Measurements from ENCODE around the gene VMO1.

Gene VMO1

DNA sequence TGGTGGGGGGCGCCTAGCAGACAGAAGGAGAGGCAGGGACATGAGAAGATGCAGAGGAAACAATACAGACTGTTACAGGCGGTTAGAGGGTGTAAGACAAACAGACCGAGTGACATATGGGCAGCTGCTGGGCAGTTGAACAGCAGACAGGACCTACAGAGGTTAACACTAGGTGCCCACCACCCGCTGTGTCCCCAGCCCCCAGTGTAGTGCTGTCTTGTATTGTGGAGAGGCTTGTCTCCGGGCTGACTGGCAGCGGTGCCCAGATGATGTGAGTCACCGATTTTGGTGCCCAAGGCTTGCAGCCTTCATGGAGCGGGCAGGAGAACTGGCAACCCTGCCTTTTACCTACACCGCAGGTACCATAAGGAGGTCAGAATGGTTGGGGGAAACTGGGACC is 44.0 kb downstream of the VMO1 start:
- H3K4me3 ChIP-seq (replicated peaks; ENCODE audit: insufficient read depth, low read length) = no peak overlapping the region
- peaks cover 10% of the 10 kb centered on the region for H3K27me3 ChIP-seq (ENCODE audit: insufficient read depth, poor library complexity, severe bottlenecking)
- TF ChIP-seq, protein P1, sequence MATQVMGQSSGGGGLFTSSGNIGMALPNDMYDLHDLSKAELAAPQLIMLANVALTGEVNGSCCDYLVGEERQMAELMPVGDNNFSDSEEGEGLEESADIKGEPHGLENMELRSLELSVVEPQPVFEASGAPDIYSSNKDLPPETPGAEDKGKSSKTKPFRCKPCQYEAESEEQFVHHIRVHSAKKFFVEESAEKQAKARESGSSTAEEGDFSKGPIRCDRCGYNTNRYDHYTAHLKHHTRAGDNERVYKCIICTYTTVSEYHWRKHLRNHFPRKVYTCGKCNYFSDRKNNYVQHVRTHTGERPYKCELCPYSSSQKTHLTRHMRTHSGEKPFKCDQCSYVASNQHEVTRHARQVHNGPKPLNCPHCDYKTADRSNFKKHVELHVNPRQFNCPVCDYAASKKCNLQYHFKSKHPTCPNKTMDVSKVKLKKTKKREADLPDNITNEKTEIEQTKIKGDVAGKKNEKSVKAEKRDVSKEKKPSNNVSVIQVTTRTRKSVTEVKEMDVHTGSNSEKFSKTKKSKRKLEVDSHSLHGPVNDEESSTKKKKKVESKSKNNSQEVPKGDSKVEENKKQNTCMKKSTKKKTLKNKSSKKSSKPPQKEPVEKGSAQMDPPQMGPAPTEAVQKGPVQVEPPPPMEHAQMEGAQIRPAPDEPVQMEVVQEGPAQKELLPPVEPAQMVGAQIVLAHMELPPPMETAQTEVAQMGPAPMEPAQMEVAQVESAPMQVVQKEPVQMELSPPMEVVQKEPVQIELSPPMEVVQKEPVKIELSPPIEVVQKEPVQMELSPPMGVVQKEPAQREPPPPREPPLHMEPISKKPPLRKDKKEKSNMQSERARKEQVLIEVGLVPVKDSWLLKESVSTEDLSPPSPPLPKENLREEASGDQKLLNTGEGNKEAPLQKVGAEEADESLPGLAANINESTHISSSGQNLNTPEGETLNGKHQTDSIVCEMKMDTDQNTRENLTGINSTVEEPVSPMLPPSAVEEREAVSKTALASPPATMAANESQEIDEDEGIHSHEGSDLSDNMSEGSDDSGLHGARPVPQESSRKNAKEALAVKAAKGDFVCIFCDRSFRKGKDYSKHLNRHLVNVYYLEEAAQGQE (IDR thresholded peaks at IDR 0.05; ENCODE audit: insufficient replicate concordance, low read depth) = no peak
- TF ChIP-seq, protein P2, sequence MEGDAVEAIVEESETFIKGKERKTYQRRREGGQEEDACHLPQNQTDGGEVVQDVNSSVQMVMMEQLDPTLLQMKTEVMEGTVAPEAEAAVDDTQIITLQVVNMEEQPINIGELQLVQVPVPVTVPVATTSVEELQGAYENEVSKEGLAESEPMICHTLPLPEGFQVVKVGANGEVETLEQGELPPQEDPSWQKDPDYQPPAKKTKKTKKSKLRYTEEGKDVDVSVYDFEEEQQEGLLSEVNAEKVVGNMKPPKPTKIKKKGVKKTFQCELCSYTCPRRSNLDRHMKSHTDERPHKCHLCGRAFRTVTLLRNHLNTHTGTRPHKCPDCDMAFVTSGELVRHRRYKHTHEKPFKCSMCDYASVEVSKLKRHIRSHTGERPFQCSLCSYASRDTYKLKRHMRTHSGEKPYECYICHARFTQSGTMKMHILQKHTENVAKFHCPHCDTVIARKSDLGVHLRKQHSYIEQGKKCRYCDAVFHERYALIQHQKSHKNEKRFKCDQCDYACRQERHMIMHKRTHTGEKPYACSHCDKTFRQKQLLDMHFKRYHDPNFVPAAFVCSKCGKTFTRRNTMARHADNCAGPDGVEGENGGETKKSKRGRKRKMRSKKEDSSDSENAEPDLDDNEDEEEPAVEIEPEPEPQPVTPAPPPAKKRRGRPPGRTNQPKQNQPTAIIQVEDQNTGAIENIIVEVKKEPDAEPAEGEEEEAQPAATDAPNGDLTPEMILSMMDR (IDR thresholded peaks at IDR 0.05; ENCODE audit: insufficient read depth, low read length) = no peak
- no peak for TF ChIP-seq GABPA (IDR thresholded peaks at IDR 0.05; ENCODE audit: low read depth)
- TF ChIP-seq POLR2AphosphoS5 (IDR thresholded peaks at IDR 0.05; ENCODE audit: low read depth) = no peak
- no peak for TF ChIP-seq SPI1 (IDR thresholded peaks at IDR 0.05; ENCODE audit: borderline replicate concordance, low read depth)
- no peak for DNase-seq (ENCODE audit: low read depth in 1 of 2, low spot score in 1 of 2)
- no peak overlapping the region for H3K27ac ChIP-seq (replicated peaks)

DNA sequence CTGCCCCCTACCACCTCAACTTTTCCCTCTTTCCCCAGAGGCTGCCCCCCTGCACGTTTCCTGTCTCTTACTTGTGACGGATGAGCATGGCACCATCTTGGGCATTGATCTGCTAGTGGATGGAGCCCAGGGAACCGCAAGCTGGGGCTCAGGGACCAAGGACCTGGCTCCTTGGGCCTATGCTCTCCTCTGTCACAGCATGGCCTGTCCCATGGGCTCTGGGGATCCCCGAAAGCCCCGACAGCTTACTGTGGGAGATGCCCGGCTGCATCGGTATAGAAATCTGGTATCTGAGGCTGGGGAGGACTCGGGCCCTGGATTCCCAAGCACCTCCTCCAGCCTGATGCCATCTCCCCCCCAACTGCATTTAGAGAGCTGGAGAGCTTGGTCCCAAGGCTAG is 44.6 kb downstream of the VMO1 start:
- peaks cover 10% of the 10 kb centered on the region for H3K27me3 ChIP-seq (ENCODE audit: insufficient read depth, poor library complexity, severe bottlenecking)

DNA sequence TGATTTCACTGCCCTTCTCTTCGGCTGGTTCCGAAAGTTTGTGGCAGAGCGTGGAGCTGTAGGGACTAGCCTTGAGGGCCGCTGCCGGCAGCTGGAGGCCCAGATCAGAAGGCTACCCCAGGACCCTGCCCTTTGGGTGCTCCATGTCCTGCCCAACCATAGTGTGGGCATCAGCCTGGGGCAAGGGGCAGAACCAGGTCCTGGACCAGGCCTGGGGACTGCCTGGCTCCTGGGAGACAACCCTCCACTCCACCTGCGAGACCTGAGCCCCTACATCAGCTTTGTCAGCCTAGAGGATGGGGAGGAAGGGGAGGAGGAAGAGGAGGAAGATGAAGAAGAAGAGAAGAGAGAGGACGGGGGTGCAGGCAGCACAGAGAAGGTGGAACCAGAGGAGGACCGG is 45.6 kb downstream of the VMO1 start:
- H3K4me3 ChIP-seq (replicated peaks; ENCODE audit: insufficient read depth, low read length) = no peak overlapping the region
- TF ChIP-seq, protein P2 (IDR thresholded peaks at IDR 0.05; ENCODE audit: insufficient read depth, low read length) = no peak
- TF ChIP-seq, protein P1 (IDR thresholded peaks at IDR 0.05; ENCODE audit: insufficient replicate concordance, low read depth) = no peak
- TF ChIP-seq GABPA (IDR thresholded peaks at IDR 0.05; ENCODE audit: low read depth) = no peak
- TF ChIP-seq POLR2AphosphoS5 (IDR thresholded peaks at IDR 0.05; ENCODE audit: low read depth) = no peak
- TF ChIP-seq SPI1 (IDR thresholded peaks at IDR 0.05; ENCODE audit: borderline replicate concordance, low read depth) = no peak
- peaks cover 10% of the 10 kb centered on the region for H3K27me3 ChIP-seq (ENCODE audit: insufficient read depth, poor library complexity, severe bottlenecking)

More for the DNA sequence above, 44.6 kb downstream of the VMO1 start:
- DNase-seq (ENCODE audit: low read depth in 1 of 2, low spot score in 1 of 2) = no peak
- Histone ChIP-seq H3K4me3 (replicated peaks; ENCODE audit: insufficient read depth, low read length) (no peak overlapping the region), H3K27ac (replicated peaks) (no peak overlapping the region)
- TF ChIP-seq, protein P1 (IDR thresholded peaks at IDR 0.05; ENCODE audit: insufficient replicate concordance, low read depth) = no peak
- TF ChIP-seq, protein P2 (IDR thresholded peaks at IDR 0.05; ENCODE audit: insufficient read depth, low read length) = no peak
- TF ChIP-seq SPI1 (IDR thresholded peaks at IDR 0.05; ENCODE audit: borderline replicate concordance, low read depth) = no peak
- TF ChIP-seq GABPA (IDR thresholded peaks at IDR 0.05; ENCODE audit: low read depth) = no peak
- TF ChIP-seq POLR2AphosphoS5 (IDR thresholded peaks at IDR 0.05; ENCODE audit: low read depth) = no peak

More for the DNA sequence above, 45.6 kb downstream of the VMO1 start:
- no peak overlapping the region for H3K27ac ChIP-seq (replicated peaks)
- DNase-seq (ENCODE audit: low read depth in 1 of 2, low spot score in 1 of 2) = no peak

Data from HL-60 (cell line).